GM19328 (cell line): ENCODE results near the gene EPM2A.

Experiments
- ATAC-seq: cut with Tn5 transposase; IDR thresholded peaks from one replicate; pipeline ENCODE4 v1.9.1; 2021; ENCODE audit warnings: mild to moderate bottlenecking, moderate library complexity; ENCODE audit not compliant: unreplicated experiment

EPM2A gene

GRCh38 chr6:145681965-145682364 lies 53.4 kb downstream of the EPM2A start:
- ATAC-seq, result no peak

GRCh38 chr6:145673504-145673903 lies 61.8 kb downstream of the EPM2A start:
- ATAC-seq, result no peak

GRCh38 chr6:145670311-145670710 lies 65.0 kb downstream of the EPM2A start:
- ATAC-seq, result no peak

GRCh38 chr6:145669627-145670034 lies 65.7 kb downstream of the EPM2A start:
- ATAC-seq, result no peak

GRCh38 chr6:145668844-145669243 lies 66.5 kb downstream of the EPM2A start:
- ATAC-seq, result no peak

GRCh38 chr6:145660676-145661075 lies 74.6 kb downstream of the EPM2A start:
- no peak for ATAC-seq

GRCh38 chr6:145656128-145656527 lies 79.2 kb downstream of the EPM2A start:
- no peak for ATAC-seq

- ATAC-seq, result no peak
Observed at GRCh38 chr6:145652572-145652971, 82.7 kb downstream of the EPM2A start.

- no peak for ATAC-seq
Observed at GRCh38 chr6:145651988-145652387, 83.3 kb downstream of the EPM2A start.

GRCh38 chr6:145648149-145648548 lies 87.2 kb downstream of the EPM2A start:
- ATAC-seq, result no peak

- ATAC-seq, result no peak
Observed at GRCh38 chr6:145647602-145648001, 87.7 kb downstream of the EPM2A start.

- ATAC-seq, result no peak
Observed at GRCh38 chr6:145643760-145644159, 91.6 kb downstream of the EPM2A start.

- peak; percentile 97 for ATAC-seq
Observed at GRCh38 chr6:145633981-145634627, 101.2 kb downstream of the EPM2A start.

- ATAC-seq, result no peak
Observed at GRCh38 chr6:145632971-145633370, 102.3 kb downstream of the EPM2A start.

- no peak for ATAC-seq
Observed at GRCh38 chr6:145631374-145631773, 103.9 kb downstream of the EPM2A start.

- ATAC-seq, result no peak
Observed at GRCh38 chr6:145630598-145630997, 104.7 kb downstream of the EPM2A start.

- no peak for ATAC-seq
Observed at GRCh38 chr6:145629478-145629877, 105.8 kb downstream of the EPM2A start.

- no peak for ATAC-seq
Observed at GRCh38 chr6:145627451-145627850, 107.9 kb downstream of the EPM2A start.

- no peak for ATAC-seq
Observed at GRCh38 chr6:145626857-145627256, 108.5 kb downstream of the EPM2A start.

GRCh38 chr6:145623231-145623630 lies 112.1 kb downstream of the EPM2A start:
- no peak for ATAC-seq

GRCh38 chr6:145621776-145622175 lies 113.5 kb downstream of the EPM2A start:
- ATAC-seq, result no peak

- no peak for ATAC-seq
Observed at GRCh38 chr6:145620088-145620487, 115.2 kb downstream of the EPM2A start.

GRCh38 chr6:145609521-145609920 lies 125.8 kb downstream of the EPM2A start:
- ATAC-seq, result no peak
